ENCODE measurements around the gene BTAF1.

Gene BTAF1

DNA sequence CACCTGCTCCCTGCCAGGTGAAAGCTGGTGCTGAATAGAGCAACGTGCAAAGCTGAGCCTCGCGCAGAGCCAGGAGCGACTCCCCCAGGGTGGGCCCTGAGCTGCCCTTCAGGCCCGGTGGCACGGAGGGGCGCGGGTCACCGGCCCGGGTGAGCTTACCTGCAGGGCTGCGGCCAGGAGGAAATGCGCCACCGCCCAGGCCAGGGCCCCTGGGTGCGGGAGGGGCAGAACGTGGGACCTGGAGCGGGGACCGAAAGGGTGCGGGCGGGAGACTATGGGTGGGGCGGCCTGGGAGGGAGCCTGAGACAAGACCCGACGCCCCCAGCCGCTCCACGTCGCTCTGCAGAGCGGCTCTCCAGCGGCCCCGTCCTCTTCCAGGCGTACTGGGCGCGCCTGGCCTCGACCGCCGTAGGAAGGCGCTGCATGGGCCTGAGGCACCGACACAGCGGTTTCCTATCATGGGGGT lies 122.1 kb downstream of the BTAF1 start:
- no peaks in the 10 kb centered on the region for H3K79me2 ChIP-seq (ENCODE audit: control insufficient read depth, insufficient read depth, low read length, unreplicated experiment)
- H3K27ac ChIP-seq (ENCODE audit: low read depth, low read length) = no peak overlapping the region
- no peaks in the 10 kb centered on the region for H3K4me1 ChIP-seq (ENCODE audit: control insufficient read depth, insufficient read depth, low read length, unreplicated experiment)
- no peaks in the 10 kb centered on the region for H3K27me3 ChIP-seq (ENCODE audit: insufficient read depth, low read length)
- H3K4me3 ChIP-seq (ENCODE audit: low read depth, low read length) = no peak overlapping the region
- no peaks in the 10 kb centered on the region for H3K36me3 ChIP-seq (ENCODE audit: insufficient read depth, low read length)
- H2AFZ ChIP-seq (ENCODE audit: low read length, unreplicated experiment) = no peak overlapping the region

DNA sequence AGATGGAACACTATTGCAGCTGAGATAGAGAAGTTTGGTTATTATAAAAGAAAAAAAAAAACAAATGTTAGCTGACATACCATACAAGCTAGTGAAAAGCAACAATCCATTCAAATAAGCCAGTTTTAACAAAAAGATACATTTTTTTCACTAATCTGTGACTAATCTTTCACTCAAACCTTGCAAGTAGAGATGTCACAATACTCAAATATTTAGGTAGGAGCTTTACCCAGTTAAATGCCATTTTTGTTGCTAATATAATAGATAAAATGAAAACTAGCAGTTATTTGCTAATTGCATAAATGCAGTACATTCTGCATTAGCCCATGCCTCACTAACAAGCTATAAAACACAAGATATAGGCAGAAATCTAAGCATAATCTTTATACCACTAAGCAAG lies 123.6 kb downstream of the BTAF1 start:
- H3K4me3 ChIP-seq (ENCODE audit: low read depth, low read length) = no peak overlapping the region
- H3K27ac ChIP-seq (ENCODE audit: low read depth, low read length) = no peak overlapping the region
- H3K27me3 ChIP-seq (ENCODE audit: insufficient read depth, low read length) = no peaks in the 10 kb centered on the region
- no peaks in the 10 kb centered on the region for H3K79me2 ChIP-seq (ENCODE audit: control insufficient read depth, insufficient read depth, low read length, unreplicated experiment)
- H2AFZ ChIP-seq (ENCODE audit: low read length, unreplicated experiment) = no peak overlapping the region
- H3K4me1 ChIP-seq (ENCODE audit: control insufficient read depth, insufficient read depth, low read length, unreplicated experiment) = no peaks in the 10 kb centered on the region
- no peaks in the 10 kb centered on the region for H3K36me3 ChIP-seq (ENCODE audit: insufficient read depth, low read length)

DNA sequence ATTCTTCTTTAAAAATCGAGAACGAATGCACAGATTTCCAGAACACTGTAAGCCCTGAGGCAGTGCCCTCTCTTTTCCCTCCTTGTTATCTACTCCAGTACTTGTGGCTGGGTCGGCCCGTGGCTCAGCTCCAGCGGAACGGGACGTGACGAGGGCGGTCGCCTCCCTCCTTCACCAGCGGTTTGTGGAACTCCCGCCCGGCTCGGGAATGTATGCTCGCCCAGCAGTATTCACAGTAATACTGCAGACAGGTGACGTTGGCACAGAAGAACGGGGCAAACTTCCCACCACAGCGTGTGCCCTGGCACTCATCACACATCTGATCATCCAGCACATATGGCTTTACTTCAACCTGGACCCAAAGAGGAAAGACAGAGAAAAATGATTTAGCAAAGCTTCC lies 128.5 kb downstream of the BTAF1 start:
- Histone ChIP-seq H3K79me2 (ENCODE audit: control insufficient read depth, insufficient read depth, low read length, unreplicated experiment) (no peaks in the 10 kb centered on the region), H3K27me3 (ENCODE audit: insufficient read depth, low read length) (no peaks in the 10 kb centered on the region), H3K36me3 (ENCODE audit: insufficient read depth, low read length) (no peaks in the 10 kb centered on the region), H3K4me3 (ENCODE audit: low read depth, low read length) (no peak overlapping the region), H2AFZ (ENCODE audit: low read length, unreplicated experiment) (no peak overlapping the region), H3K27ac (ENCODE audit: low read depth, low read length) (no peak overlapping the region), H3K4me1 (ENCODE audit: control insufficient read depth, insufficient read depth, low read length, unreplicated experiment) (no peaks in the 10 kb centered on the region)

DNA sequence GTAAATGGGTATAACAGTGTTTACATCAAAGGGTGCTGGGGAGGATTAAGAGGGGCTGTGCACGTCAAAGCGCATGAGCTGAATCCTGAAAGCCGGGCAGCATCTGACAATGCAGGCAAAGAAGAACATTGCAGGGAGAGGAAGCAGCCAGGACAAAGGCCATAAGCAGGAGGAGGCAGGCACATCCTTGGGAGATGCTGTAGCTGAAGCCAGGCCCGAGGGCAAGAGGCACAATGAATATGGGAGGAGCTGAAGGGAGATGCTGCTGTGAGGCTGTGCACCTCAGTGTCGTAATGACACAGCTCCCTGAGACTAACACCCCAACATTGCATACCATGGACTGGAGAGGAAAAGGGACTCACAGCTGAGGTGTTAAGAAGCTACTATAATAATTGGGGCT lies 129.2 kb downstream of the BTAF1 start:
- Histone ChIP-seq H3K79me2 (ENCODE audit: control insufficient read depth, insufficient read depth, low read length, unreplicated experiment) (no peaks in the 10 kb centered on the region), H2AFZ (ENCODE audit: low read length, unreplicated experiment) (no peak overlapping the region), H3K27ac (ENCODE audit: low read depth, low read length) (no peak overlapping the region), H3K4me3 (ENCODE audit: low read depth, low read length) (no peak overlapping the region), H3K36me3 (ENCODE audit: insufficient read depth, low read length) (no peaks in the 10 kb centered on the region), H3K4me1 (ENCODE audit: control insufficient read depth, insufficient read depth, low read length, unreplicated experiment) (no peaks in the 10 kb centered on the region), H3K27me3 (ENCODE audit: insufficient read depth, low read length) (no peaks in the 10 kb centered on the region)

DNA sequence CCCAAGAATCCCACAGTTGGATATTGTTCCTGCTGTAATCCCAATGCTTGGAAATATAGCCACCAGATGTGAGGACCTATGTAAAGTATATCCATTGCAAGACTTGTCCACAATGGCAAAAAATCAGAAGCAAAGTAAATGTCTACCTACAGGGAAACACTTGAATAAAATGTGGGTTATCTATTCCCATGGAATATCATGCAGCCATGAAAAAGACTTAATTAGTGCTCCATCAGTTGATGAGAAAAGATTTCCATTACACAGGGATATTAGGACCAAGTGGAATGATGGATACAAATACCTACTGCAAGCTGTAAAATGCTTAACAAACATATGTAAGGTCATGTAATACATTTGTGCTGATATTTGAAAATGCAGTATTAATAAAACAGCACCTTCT lies 131.2 kb downstream of the BTAF1 start:
- Histone ChIP-seq H3K27ac (ENCODE audit: low read depth, low read length) (no peak overlapping the region), H2AFZ (ENCODE audit: low read length, unreplicated experiment) (no peak overlapping the region), H3K27me3 (ENCODE audit: insufficient read depth, low read length) (no peaks in the 10 kb centered on the region), H3K36me3 (ENCODE audit: insufficient read depth, low read length) (no peaks in the 10 kb centered on the region), H3K4me1 (ENCODE audit: control insufficient read depth, insufficient read depth, low read length, unreplicated experiment) (no peaks in the 10 kb centered on the region), H3K79me2 (ENCODE audit: control insufficient read depth, insufficient read depth, low read length, unreplicated experiment) (no peaks in the 10 kb centered on the region), H3K4me3 (ENCODE audit: low read depth, low read length) (no peak overlapping the region)

DNA sequence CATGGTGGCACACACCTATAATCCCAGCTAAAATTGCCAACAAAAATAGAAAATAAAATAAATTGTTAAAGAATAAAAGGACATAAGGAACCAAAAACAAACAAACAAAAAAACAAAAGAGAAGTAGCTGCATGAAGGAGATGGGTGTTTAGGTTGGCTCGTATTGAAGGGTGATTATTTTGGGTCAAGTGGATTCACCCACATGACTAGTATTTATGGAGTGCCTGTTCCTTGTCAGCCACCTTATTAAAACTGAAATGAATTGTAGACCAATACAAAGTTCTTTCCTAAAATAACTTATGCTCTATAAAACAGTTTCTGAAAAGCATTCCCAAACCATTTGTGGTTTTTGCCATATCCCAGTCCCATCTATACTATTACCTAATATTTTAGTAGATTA lies 138.7 kb downstream of the BTAF1 start:
- Histone ChIP-seq H3K4me3 (ENCODE audit: low read depth, low read length) (no peak overlapping the region), H3K79me2 (ENCODE audit: control insufficient read depth, insufficient read depth, low read length, unreplicated experiment) (no peaks in the 10 kb centered on the region), H3K27me3 (ENCODE audit: insufficient read depth, low read length) (no peaks in the 10 kb centered on the region), H3K36me3 (ENCODE audit: insufficient read depth, low read length) (no peaks in the 10 kb centered on the region), H3K27ac (ENCODE audit: low read depth, low read length) (no peak overlapping the region), H3K4me1 (ENCODE audit: control insufficient read depth, insufficient read depth, low read length, unreplicated experiment) (no peaks in the 10 kb centered on the region), H2AFZ (ENCODE audit: low read length, unreplicated experiment) (no peak overlapping the region)

DNA sequence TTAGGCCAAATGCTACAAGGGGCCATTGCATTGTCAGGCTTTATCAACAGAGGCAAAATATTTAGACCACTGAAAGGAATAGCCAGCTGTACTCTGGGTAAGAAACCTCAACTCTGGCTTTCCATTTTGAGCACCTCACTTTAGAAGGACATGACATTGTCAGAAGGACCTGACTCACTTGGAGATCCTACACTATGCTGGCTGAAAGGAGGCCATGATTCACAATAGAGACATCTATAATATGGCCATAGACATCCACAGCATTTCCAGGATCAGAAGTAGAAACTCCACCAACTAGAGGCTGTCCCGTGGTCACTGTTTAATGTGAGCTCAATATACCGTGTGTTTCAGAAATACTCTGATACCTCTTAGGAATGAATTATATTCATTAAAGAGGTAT lies 140.9 kb downstream of the BTAF1 start:
- no peaks in the 10 kb centered on the region for H3K36me3 ChIP-seq (ENCODE audit: insufficient read depth, low read length)
- no peaks in the 10 kb centered on the region for H3K79me2 ChIP-seq (ENCODE audit: control insufficient read depth, insufficient read depth, low read length, unreplicated experiment)
- H3K27ac ChIP-seq (ENCODE audit: low read depth, low read length) = no peak overlapping the region
- H3K27me3 ChIP-seq (ENCODE audit: insufficient read depth, low read length) = no peaks in the 10 kb centered on the region
- no peaks in the 10 kb centered on the region for H3K4me1 ChIP-seq (ENCODE audit: control insufficient read depth, insufficient read depth, low read length, unreplicated experiment)
- H3K4me3 ChIP-seq (ENCODE audit: low read depth, low read length) = no peak overlapping the region
- H2AFZ ChIP-seq (ENCODE audit: low read length, unreplicated experiment) = no peak overlapping the region

DNA sequence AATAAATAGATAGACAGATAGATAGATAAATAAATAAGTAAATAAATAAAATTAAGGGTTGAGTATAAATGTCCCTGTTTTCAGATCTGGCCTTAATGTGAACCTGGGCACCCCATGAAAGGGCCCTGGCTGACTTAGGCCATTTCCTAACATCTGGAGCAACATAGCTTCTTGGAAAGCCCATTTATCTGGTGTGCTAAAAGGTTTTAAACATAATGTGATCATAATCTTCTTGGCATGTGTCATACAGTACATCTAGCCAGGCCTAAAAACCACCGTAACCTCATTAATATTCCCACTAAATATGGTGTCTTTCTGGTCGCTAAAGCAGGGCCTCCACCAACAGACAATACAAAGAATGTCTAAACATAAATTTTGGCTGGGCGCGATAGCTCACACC lies 142.8 kb downstream of the BTAF1 start:
- no peaks in the 10 kb centered on the region for H3K27me3 ChIP-seq (ENCODE audit: insufficient read depth, low read length)
- H3K79me2 ChIP-seq (ENCODE audit: control insufficient read depth, insufficient read depth, low read length, unreplicated experiment) = no peaks in the 10 kb centered on the region
- H3K36me3 ChIP-seq (ENCODE audit: insufficient read depth, low read length) = no peaks in the 10 kb centered on the region
- H2AFZ ChIP-seq (ENCODE audit: low read length, unreplicated experiment) = no peak overlapping the region
- H3K4me1 ChIP-seq (ENCODE audit: control insufficient read depth, insufficient read depth, low read length, unreplicated experiment) = no peaks in the 10 kb centered on the region
- no peak overlapping the region for H3K4me3 ChIP-seq (ENCODE audit: low read depth, low read length)
- no peak overlapping the region for H3K27ac ChIP-seq (ENCODE audit: low read depth, low read length)

DNA sequence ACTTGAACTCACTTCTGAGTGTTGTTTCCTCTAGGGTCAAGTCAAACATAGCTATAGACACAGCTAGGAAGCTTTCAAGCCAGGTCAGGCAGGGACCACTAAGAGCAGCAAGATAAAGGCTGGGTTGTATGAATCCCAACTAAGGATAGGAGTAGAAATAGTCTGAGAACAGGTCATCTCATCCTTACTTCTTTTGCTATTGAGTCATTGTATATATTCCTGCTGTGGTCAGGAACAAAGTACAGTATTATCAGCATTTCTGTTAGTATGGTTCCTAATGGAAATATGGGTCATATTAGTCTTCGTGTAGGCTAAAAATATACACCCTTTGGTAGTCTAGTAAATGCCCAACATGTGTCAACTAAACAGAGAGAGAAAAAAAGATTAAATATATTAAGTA lies 145.3 kb downstream of the BTAF1 start:
- Histone ChIP-seq H3K4me3 (ENCODE audit: low read depth, low read length) (no peak overlapping the region), H3K79me2 (ENCODE audit: control insufficient read depth, insufficient read depth, low read length, unreplicated experiment) (no peaks in the 10 kb centered on the region), H3K36me3 (ENCODE audit: insufficient read depth, low read length) (no peaks in the 10 kb centered on the region), H3K27me3 (ENCODE audit: insufficient read depth, low read length) (no peaks in the 10 kb centered on the region), H2AFZ (ENCODE audit: low read length, unreplicated experiment) (no peak overlapping the region), H3K27ac (ENCODE audit: low read depth, low read length) (no peak overlapping the region), H3K4me1 (ENCODE audit: control insufficient read depth, insufficient read depth, low read length, unreplicated experiment) (no peaks in the 10 kb centered on the region)

DNA sequence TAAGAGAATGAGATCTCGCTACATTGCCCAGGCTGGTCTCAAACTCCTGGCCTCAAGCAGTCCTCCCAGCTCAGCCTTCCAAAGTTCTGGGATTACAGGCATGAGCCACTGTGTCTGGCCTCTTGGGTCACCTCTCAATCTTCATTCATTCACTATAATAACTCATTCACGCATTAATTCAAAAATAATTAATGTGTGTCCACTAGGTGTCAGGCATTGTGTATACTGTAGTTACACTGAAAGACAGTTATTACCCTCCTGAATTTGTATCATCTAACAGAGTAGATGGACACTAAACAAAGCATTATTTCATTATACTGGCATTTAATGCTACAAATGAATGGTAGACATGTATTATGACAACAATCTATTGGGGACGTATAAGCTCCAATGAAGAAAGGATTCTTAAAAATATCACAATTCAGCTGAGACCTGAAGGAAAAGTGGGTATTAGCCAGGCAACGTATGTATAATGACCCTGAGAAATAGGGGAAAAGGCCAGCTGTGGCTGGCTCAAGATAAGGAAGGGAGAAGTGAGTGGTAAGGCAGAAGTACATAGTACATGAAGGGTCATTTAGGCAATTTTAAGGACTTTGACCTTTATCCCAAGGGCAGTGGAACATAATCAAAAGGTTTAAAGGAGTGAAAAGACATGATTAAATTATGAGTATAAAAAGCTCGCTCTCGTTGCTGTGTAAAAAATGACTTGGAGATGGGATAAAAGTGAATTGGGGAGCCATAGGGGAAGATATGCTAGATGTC lies 150.7 kb downstream of the BTAF1 start:
- no peaks in the 10 kb centered on the region for H3K36me3 ChIP-seq (ENCODE audit: insufficient read depth, low read length)
- H3K4me1 ChIP-seq (ENCODE audit: control insufficient read depth, insufficient read depth, low read length, unreplicated experiment) = no peaks in the 10 kb centered on the region
- no peak overlapping the region for H3K4me3 ChIP-seq (ENCODE audit: low read depth, low read length)
- no peaks in the 10 kb centered on the region for H3K27me3 ChIP-seq (ENCODE audit: insufficient read depth, low read length)
- H3K27ac ChIP-seq (ENCODE audit: low read depth, low read length) = no peak overlapping the region
- no peak overlapping the region for H2AFZ ChIP-seq (ENCODE audit: low read length, unreplicated experiment)
- no peaks in the 10 kb centered on the region for H3K79me2 ChIP-seq (ENCODE audit: control insufficient read depth, insufficient read depth, low read length, unreplicated experiment)

DNA sequence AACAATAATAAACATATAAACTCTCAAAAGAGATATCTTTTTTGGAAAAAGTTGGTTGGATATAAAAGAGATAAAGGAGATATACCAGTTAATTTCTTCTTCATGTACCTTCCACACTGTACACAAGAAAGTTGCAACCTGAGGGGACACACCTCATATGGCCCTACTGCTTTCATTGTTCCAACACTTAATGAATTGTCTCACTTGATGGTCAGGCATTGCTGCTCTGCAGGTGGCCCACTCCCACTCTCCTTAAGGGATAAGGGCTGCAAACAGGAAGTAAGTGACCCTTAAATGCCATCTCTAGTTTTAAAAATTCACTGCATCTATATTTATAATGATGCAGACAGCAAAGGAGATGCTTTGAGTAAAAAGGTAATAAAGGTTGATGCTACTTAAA lies 152.3 kb downstream of the BTAF1 start:
- no peak overlapping the region for H3K4me3 ChIP-seq (ENCODE audit: low read depth, low read length)
- no peak overlapping the region for H3K27ac ChIP-seq (ENCODE audit: low read depth, low read length)
- no peaks in the 10 kb centered on the region for H3K4me1 ChIP-seq (ENCODE audit: control insufficient read depth, insufficient read depth, low read length, unreplicated experiment)
- H3K36me3 ChIP-seq (ENCODE audit: insufficient read depth, low read length) = no peaks in the 10 kb centered on the region
- no peaks in the 10 kb centered on the region for H3K27me3 ChIP-seq (ENCODE audit: insufficient read depth, low read length)
- H2AFZ ChIP-seq (ENCODE audit: low read length, unreplicated experiment) = no peak overlapping the region
- no peaks in the 10 kb centered on the region for H3K79me2 ChIP-seq (ENCODE audit: control insufficient read depth, insufficient read depth, low read length, unreplicated experiment)

All from ACC112 (cell line).